Measurements from ENCODE around the gene ALDH3A1. TPM values are rescaled to one million over a fixed set of nuclear protein-coding genes. Genes with fewer than 3 reads are reported as not detected.

Gene ALDH3A1
- polyA plus RNA-seq, 1 donor from 2014 or later, result 0.10 TPM

DNA sequence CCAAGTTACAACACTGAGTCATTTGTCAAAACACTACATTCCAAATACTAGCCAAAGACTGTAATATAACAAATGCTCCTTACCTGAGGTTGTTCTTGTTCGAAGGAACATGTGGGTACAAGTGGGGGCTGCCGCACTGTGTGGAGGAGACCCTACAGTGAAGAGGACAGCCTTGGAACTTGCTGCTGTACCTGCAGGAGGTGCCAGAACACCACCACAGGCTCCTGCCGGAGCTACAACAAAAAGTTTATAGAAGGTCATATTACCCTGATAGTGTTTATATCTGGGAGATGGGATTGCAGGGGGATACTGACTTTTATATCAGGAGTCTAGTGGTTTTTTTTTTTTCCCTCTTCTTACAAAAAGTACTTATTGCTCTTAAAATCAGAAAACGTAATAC is 37.8 kb upstream of the ALDH3A1 start:
- no peak for TF ChIP-seq RAD21 (conservative IDR thresholded peaks at IDR 0.05)
- TF ChIP-seq MXI1 (conservative IDR thresholded peaks at IDR 0.05; ENCODE audit: poor library complexity, severe bottlenecking), result no peak
- no peak for TF ChIP-seq SMC3 (conservative IDR thresholded peaks at IDR 0.05; ENCODE audit: poor library complexity)
- TF ChIP-seq, protein P1, sequence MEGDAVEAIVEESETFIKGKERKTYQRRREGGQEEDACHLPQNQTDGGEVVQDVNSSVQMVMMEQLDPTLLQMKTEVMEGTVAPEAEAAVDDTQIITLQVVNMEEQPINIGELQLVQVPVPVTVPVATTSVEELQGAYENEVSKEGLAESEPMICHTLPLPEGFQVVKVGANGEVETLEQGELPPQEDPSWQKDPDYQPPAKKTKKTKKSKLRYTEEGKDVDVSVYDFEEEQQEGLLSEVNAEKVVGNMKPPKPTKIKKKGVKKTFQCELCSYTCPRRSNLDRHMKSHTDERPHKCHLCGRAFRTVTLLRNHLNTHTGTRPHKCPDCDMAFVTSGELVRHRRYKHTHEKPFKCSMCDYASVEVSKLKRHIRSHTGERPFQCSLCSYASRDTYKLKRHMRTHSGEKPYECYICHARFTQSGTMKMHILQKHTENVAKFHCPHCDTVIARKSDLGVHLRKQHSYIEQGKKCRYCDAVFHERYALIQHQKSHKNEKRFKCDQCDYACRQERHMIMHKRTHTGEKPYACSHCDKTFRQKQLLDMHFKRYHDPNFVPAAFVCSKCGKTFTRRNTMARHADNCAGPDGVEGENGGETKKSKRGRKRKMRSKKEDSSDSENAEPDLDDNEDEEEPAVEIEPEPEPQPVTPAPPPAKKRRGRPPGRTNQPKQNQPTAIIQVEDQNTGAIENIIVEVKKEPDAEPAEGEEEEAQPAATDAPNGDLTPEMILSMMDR (IDR thresholded peaks at IDR 0.05; ENCODE audit: poor library complexity, severe bottlenecking), result no peak
- no peak for TF ChIP-seq POLR2AphosphoS5 (IDR thresholded peaks at IDR 0.05)
- no peaks in the 10 kb centered on the region for H3K36me3 ChIP-seq (ENCODE audit: insufficient read depth, low read length)
- no peaks in the 10 kb centered on the region for H4K20me1 ChIP-seq (ENCODE audit: insufficient read depth)
- H3K79me2 ChIP-seq (replicated peaks; ENCODE audit: insufficient read depth, low read length), result no peaks in the 10 kb centered on the region
- no peak overlapping the region for H3K4me2 ChIP-seq (ENCODE audit: low read length)
- H3K27me3 ChIP-seq (ENCODE audit: insufficient read depth, low read depth, low read length), result no peaks in the 10 kb centered on the region
- H3F3A ChIP-seq (ENCODE audit: insufficient read depth, low read length, poor library complexity, severe bottlenecking), result no peaks in the 10 kb centered on the region
- H3K4me3 ChIP-seq (ENCODE audit: low read length), result no peak overlapping the region
- H3K27ac ChIP-seq (ENCODE audit: low read length), result no peak overlapping the region
- no peak overlapping the region for H3K9ac ChIP-seq (ENCODE audit: low read length)
- no peak overlapping the region for H2AFZ ChIP-seq (ENCODE audit: low read depth, low read length)
- no peaks in the 10 kb centered on the region for H3K9me3 ChIP-seq (ENCODE audit: low read length)
- H3K9me2 ChIP-seq (ENCODE audit: insufficient read depth, low read length), result no peaks in the 10 kb centered on the region

DNA sequence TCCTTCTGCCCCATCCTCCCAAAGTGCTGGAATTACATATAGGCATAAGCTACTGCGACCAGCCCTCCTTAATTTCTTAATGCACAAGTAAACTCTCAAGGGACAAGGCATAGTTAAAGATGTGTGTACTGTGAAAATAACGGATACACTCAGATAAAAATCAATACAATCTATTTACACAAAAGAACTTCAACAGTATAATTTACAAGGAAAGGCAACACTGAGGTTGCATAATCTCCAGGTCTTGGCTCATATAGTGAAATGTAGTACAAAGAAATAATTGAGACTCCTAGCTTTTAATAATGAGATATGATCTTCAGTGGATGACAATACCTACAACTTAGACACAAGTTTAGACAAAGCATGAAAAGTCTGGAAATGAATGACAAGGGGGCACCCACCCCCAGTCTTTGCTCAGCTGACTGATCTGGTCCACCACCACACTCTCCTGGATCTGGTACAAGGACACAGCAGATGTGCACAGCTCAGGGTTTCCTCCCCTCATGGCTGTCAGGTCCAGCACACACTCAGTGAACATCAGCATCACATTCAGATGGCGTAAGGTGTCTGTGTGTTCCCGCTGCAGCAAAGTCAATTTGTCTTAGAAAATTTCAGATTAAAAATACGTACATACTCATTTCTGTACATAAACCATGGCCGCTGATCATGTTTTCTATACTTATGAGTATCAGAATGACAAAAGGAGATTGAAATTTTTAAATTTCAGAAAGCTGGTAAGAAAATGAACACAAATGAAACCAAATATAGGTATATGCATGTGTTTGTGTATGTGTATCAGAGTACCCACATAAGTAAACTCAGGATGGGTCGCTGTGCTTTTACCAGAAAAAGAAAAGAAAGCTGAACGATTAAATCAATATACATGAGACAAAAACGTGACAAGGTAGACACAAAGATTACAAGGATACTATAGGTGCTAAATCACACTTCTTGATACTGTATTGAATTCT is 33.7 kb upstream of the ALDH3A1 start:
- Histone ChIP-seq H3K9ac (ENCODE audit: low read length) (no peak overlapping the region), H3K4me2 (ENCODE audit: low read length) (no peak overlapping the region), H3K9me3 (ENCODE audit: low read length) (no peaks in the 10 kb centered on the region), H2AFZ (ENCODE audit: low read depth, low read length) (no peak overlapping the region), H3K27ac (ENCODE audit: low read length) (no peak overlapping the region), H3F3A (ENCODE audit: insufficient read depth, low read length, poor library complexity, severe bottlenecking) (no peaks in the 10 kb centered on the region), H3K27me3 (ENCODE audit: insufficient read depth, low read depth, low read length) (no peaks in the 10 kb centered on the region), H3K79me2 (replicated peaks; ENCODE audit: insufficient read depth, low read length) (no peaks in the 10 kb centered on the region), H3K4me3 (ENCODE audit: low read length) (no peak overlapping the region), H3K9me2 (ENCODE audit: insufficient read depth, low read length) (no peaks in the 10 kb centered on the region), H4K20me1 (ENCODE audit: insufficient read depth) (no peaks in the 10 kb centered on the region), H3K36me3 (ENCODE audit: insufficient read depth, low read length) (no peaks in the 10 kb centered on the region)
- TF ChIP-seq POLR2AphosphoS5 (IDR thresholded peaks at IDR 0.05), result no peak
- TF ChIP-seq, protein P1 (IDR thresholded peaks at IDR 0.05; ENCODE audit: poor library complexity, severe bottlenecking), result no peak
- no peak for TF ChIP-seq RAD21 (conservative IDR thresholded peaks at IDR 0.05)
- TF ChIP-seq MXI1 (conservative IDR thresholded peaks at IDR 0.05; ENCODE audit: poor library complexity, severe bottlenecking), result no peak
- TF ChIP-seq, protein P2, sequence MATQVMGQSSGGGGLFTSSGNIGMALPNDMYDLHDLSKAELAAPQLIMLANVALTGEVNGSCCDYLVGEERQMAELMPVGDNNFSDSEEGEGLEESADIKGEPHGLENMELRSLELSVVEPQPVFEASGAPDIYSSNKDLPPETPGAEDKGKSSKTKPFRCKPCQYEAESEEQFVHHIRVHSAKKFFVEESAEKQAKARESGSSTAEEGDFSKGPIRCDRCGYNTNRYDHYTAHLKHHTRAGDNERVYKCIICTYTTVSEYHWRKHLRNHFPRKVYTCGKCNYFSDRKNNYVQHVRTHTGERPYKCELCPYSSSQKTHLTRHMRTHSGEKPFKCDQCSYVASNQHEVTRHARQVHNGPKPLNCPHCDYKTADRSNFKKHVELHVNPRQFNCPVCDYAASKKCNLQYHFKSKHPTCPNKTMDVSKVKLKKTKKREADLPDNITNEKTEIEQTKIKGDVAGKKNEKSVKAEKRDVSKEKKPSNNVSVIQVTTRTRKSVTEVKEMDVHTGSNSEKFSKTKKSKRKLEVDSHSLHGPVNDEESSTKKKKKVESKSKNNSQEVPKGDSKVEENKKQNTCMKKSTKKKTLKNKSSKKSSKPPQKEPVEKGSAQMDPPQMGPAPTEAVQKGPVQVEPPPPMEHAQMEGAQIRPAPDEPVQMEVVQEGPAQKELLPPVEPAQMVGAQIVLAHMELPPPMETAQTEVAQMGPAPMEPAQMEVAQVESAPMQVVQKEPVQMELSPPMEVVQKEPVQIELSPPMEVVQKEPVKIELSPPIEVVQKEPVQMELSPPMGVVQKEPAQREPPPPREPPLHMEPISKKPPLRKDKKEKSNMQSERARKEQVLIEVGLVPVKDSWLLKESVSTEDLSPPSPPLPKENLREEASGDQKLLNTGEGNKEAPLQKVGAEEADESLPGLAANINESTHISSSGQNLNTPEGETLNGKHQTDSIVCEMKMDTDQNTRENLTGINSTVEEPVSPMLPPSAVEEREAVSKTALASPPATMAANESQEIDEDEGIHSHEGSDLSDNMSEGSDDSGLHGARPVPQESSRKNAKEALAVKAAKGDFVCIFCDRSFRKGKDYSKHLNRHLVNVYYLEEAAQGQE (IDR thresholded peaks at IDR 0.05; ENCODE audit: borderline replicate concordance), result no peak
